PFSK-1 (cell line): ENCODE data around the gene KIFAP3.

Source experiments
- FOXP2 ChIP-seq: optimal IDR thresholded peaks from 2 replicates; pipeline ENCODE3; 2011; ENCODE audit warnings: borderline replicate concordance, control low read depth, inconsistent platforms; ENCODE audit not compliant: insufficient read depth; ENCODE audit errors: extremely low read length, extremely low read depth
- POLR2AphosphoS5 ChIP-seq: IDR thresholded peaks from 2 replicates; pipeline ENCODE4 v1.6.1; 2012; ENCODE audit warnings: low read depth, mild to moderate bottlenecking, control low read depth, low read length, moderate library complexity
- REST ChIP-seq, 2 experiments: IDR thresholded peaks; 2 replicates each; pipeline versions ENCODE4 v1.6.1 to v1.8.0; 2011 to 2012; ENCODE audit warnings: low read depth in 2 of 2, low read length in 2 of 2, control low read depth in 1 of 2, inconsistent platforms in 1 of 2, mild to moderate bottlenecking in 1 of 2, moderate library complexity in 1 of 2; ENCODE audit not compliant: insufficient read depth in 1 of 2
- SIN3A ChIP-seq: IDR thresholded peaks from 2 replicates; pipeline ENCODE4 v1.6.1; 2012; ENCODE audit warnings: mild to moderate bottlenecking, low read length, moderate library complexity, borderline replicate concordance; ENCODE audit not compliant: insufficient read depth
- TAF1 ChIP-seq: IDR thresholded peaks from 2 replicates; pipeline ENCODE4 v1.6.1; 2012; ENCODE audit warnings: low read length, control low read depth, borderline replicate concordance; ENCODE audit not compliant: insufficient read depth

The KIFAP3 gene

GRCh38 chr1:169933984-169934725 is 140.3 kb downstream of the KIFAP3 start:
- TF ChIP-seq POLR2AphosphoS5: no peak
- TF ChIP-seq FOXP2: no peak
- no peak for TF ChIP-seq REST (IDR thresholded peaks at IDR 0.05; ENCODE audit: insufficient read depth in 1 of 2, low read depth in 2 of 2, low read length in 2 of 2)
- no peak; the same call in 1 of the 2 replicates for TF ChIP-seq SIN3A
- no peak for TF ChIP-seq TAF1

- TF ChIP-seq SIN3A: no peak
- no peak for TF ChIP-seq POLR2AphosphoS5
- TF ChIP-seq TAF1: no peak
- TF ChIP-seq FOXP2: no peak
- TF ChIP-seq REST (IDR thresholded peaks at IDR 0.05; ENCODE audit: insufficient read depth in 1 of 2, low read depth in 2 of 2, low read length in 2 of 2): no peak
These were observed 142.7 kb downstream of the KIFAP3 start for GRCh38 chr1:169931795-169932231.

- no peak for TF ChIP-seq POLR2AphosphoS5
- TF ChIP-seq FOXP2: no peak
- TF ChIP-seq TAF1: no peak
These were observed 145.3 kb downstream of the KIFAP3 start for GRCh38 chr1:169929210-169929526.

GRCh38 chr1:169928438-169929209 is 145.9 kb downstream of the KIFAP3 start:
- TF ChIP-seq SIN3A: no peak

GRCh38 chr1:169925505-169926482 is 148.7 kb downstream of the KIFAP3 start:
- TF ChIP-seq POLR2AphosphoS5 (no peak), REST (IDR thresholded peaks at IDR 0.05; ENCODE audit: insufficient read depth in 1 of 2, low read depth in 2 of 2, low read length in 2 of 2) (no peak), SIN3A (no peak), FOXP2 (no peak), TAF1 (no peak)
